ENCODE data around the gene MYO3A.

MYO3A gene

GRCh38 chr10:26214551-26215395 is 280.7 kb downstream of the MYO3A start:
- H3K4me3 ChIP-seq, result no peak overlapping the region

DNA sequence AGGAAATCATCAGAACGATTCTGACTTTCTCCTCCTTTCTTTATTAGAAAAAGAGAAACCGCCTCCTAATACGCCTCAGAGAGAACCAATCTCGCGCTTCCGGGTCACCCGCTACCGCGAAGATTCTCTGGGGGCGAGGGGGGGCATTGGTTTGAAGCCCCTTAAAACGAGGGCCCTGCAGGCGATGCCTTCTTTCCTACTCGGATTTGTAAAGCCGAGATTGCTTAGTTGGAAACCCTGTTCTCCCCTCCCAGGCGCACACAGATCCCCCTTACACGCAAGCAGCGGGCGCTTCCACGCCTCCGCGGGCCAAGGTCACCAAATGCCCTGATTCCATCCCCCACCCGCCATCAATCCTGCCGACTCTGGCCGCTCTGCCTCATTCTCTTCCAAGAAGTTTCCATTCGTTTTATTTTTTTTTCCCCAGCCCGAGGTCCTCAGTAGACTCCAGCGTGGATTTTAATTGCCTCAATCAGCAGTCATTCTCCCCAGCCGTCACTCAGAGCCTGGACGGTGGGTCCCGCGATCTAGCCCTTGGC is 281.4 kb downstream of the MYO3A start:
- Histone ChIP-seq H3K9me3 (ENCODE audit: low read depth, low read length) (no peaks in the 10 kb centered on the region), H3K4me3 (peak overlapping the region; percentile 65), H3K36me3 (ENCODE audit: insufficient read depth, low read length) (no peaks in the 10 kb centered on the region), H3K27ac (no peak overlapping the region), H3K9ac (ENCODE audit: insufficient read length) (no peak overlapping the region)
- TF ChIP-seq POLR2AphosphoS5 (IDR thresholded peaks at IDR 0.05; ENCODE audit: borderline replicate concordance, low read depth, low read length), result no peak
- TF ChIP-seq EZH2 (IDR thresholded peaks at IDR 0.05), result no peak
- no peak for TF ChIP-seq FOXP2 (optimal IDR thresholded peaks at IDR 0.05; ENCODE audit: control extremely low read depth, extremely low read length, insufficient read depth)
- DNase-seq (ENCODE audit: low read depth, low spot score), result no peak

More at GRCh38 chr10:26214551-26215395, 280.7 kb downstream of the MYO3A start:
- no peak for DNase-seq (ENCODE audit: low read depth, low spot score)
- Histone ChIP-seq H3K36me3 (ENCODE audit: insufficient read depth, low read length) (no peaks in the 10 kb centered on the region), H3K9ac (ENCODE audit: insufficient read length) (no peak overlapping the region), H3K9me3 (ENCODE audit: low read depth, low read length) (no peaks in the 10 kb centered on the region), H3K27ac (no peak overlapping the region)
- TF ChIP-seq FOXP2 (optimal IDR thresholded peaks at IDR 0.05; ENCODE audit: control extremely low read depth, extremely low read length, insufficient read depth) (no peak), POLR2AphosphoS5 (IDR thresholded peaks at IDR 0.05; ENCODE audit: borderline replicate concordance, low read depth, low read length) (no peak), EZH2 (IDR thresholded peaks at IDR 0.05) (no peak)

GRCh38 chr10:26215935-26216584 is 282.0 kb downstream of the MYO3A start:
- TF ChIP-seq EZH2 (IDR thresholded peaks at IDR 0.05), result no peak
- TF ChIP-seq POLR2AphosphoS5 (IDR thresholded peaks at IDR 0.05; ENCODE audit: borderline replicate concordance, low read depth, low read length), result no peak
- no peak for TF ChIP-seq FOXP2 (optimal IDR thresholded peaks at IDR 0.05; ENCODE audit: control extremely low read depth, extremely low read length, insufficient read depth)
- Histone ChIP-seq H3K4me3 (peak overlapping the region; percentile 65), H3K9me3 (ENCODE audit: low read depth, low read length) (no peaks in the 10 kb centered on the region), H3K27ac (no peak overlapping the region), H3K36me3 (ENCODE audit: insufficient read depth, low read length) (no peaks in the 10 kb centered on the region), H3K9ac (ENCODE audit: insufficient read length) (no peak overlapping the region)
- no peak for DNase-seq (ENCODE audit: low read depth, low spot score)

GRCh38 chr10:26216585-26217395 is 282.8 kb downstream of the MYO3A start, which contains the start of gene GAD2:
GAD2 (plus strand) TSS chr10:26216774; CDS start chr10:26216810, 36 bp downstream.
- TF ChIP-seq FOXP2 (optimal IDR thresholded peaks at IDR 0.05; ENCODE audit: control extremely low read depth, extremely low read length, insufficient read depth) (no peak), POLR2AphosphoS5 (IDR thresholded peaks at IDR 0.05; ENCODE audit: borderline replicate concordance, low read depth, low read length) (no peak), EZH2 (IDR thresholded peaks at IDR 0.05) (no peak)
- Histone ChIP-seq H3K4me3 (peak within 1 kb of the TSS; percentile 65), H3K9me3 (ENCODE audit: low read depth, low read length) (no peaks in the 10 kb centered on the region), H3K36me3 (ENCODE audit: insufficient read depth, low read length) (no peaks in the 10 kb centered on the region), H3K9ac (ENCODE audit: insufficient read length) (no peak within 1 kb of the TSS), H3K27ac (no peak within 1 kb of the TSS)
- DNase-seq (ENCODE audit: low read depth, low spot score), result no peak

DNA sequence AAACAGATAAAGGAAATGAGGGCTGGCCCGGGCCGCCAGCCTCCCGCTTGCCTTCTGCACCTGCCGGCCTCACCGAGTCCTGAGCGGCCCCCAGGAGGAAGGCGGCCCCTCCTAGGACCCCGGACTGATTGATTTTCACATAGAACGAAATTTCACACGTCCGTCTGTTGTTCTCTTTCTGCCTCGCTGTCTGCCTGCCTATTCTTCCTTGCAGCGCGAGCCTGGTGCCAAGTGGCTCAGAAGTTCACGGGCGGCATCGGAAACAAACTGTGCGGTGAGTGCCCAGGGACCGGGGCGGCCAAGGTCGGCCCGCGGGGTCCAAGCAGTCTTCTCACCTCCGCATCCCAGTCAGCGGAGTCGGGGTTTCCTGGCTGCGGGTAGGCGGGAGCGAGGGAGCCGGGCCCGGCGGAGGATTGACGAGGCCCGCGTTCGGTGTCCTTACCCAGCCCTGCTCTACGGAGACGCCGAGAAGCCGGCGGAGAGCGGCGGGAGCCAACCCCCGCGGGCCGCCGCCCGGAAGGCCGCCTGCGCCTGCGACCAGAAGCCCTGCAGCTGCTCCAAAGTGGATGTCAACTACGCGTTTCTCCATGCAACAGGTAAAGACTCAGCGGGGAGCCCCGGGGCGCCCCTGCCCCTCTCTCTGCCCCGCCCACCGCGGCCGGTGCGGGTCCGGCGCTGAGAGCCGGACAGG is 283.5 kb downstream of the MYO3A start:
- peak overlapping the region; percentile 42 for H3K4me3 ChIP-seq
- H3K9me3 ChIP-seq (ENCODE audit: low read depth, low read length), result no peaks in the 10 kb centered on the region
- H3K9ac ChIP-seq (ENCODE audit: insufficient read length), result no peak overlapping the region
- no peak overlapping the region for H3K27ac ChIP-seq
- DNase-seq (ENCODE audit: low read depth, low spot score), result no peak
- TF ChIP-seq POLR2AphosphoS5 (IDR thresholded peaks at IDR 0.05; ENCODE audit: borderline replicate concordance, low read depth, low read length) (no peak), EZH2 (IDR thresholded peaks at IDR 0.05) (peak; percentile 92), FOXP2 (optimal IDR thresholded peaks at IDR 0.05; ENCODE audit: control extremely low read depth, extremely low read length, insufficient read depth) (no peak)
- H3K36me3 ChIP-seq (ENCODE audit: insufficient read depth, low read length), result no peaks in the 10 kb centered on the region

DNA sequence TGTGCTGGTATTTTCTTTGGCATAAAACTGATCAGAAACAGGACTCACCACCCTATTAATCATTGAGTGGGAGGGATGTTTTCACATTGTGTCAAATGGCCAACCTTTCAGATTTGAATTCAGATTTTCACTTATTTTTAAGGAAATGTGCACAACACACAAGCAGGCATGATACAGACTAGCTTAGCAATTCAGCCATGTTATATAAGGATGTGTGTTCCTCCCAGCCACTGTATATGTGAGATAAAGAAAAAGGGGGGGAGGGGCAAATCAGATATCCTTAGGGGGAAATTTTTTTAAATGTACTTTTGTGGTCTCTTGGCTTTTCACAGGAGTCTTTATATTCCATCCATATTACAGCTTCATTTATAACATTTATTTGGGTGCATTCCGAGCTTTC is 285.6 kb downstream of the MYO3A start:
- H3K9ac ChIP-seq (ENCODE audit: insufficient read length), result no peak overlapping the region
- H3K9me3 ChIP-seq (ENCODE audit: low read depth, low read length), result no peaks in the 10 kb centered on the region
- TF ChIP-seq EZH2 (IDR thresholded peaks at IDR 0.05) (no peak), POLR2AphosphoS5 (IDR thresholded peaks at IDR 0.05; ENCODE audit: borderline replicate concordance, low read depth, low read length) (no peak), FOXP2 (optimal IDR thresholded peaks at IDR 0.05; ENCODE audit: control extremely low read depth, extremely low read length, insufficient read depth) (no peak)
- DNase-seq (ENCODE audit: low read depth, low spot score), result no peak
- H3K27ac ChIP-seq, result no peak overlapping the region
- H3K36me3 ChIP-seq (ENCODE audit: insufficient read depth, low read length), result no peaks in the 10 kb centered on the region
- no peak overlapping the region for H3K4me3 ChIP-seq

GRCh38 chr10:26220901-26221300 is 286.9 kb downstream of the MYO3A start:
- no peaks in the 10 kb centered on the region for H3K36me3 ChIP-seq (ENCODE audit: insufficient read depth, low read length)
- H3K9ac ChIP-seq (ENCODE audit: insufficient read length), result no peak overlapping the region
- no peaks in the 10 kb centered on the region for H3K9me3 ChIP-seq (ENCODE audit: low read depth, low read length)
- TF ChIP-seq FOXP2 (optimal IDR thresholded peaks at IDR 0.05; ENCODE audit: control extremely low read depth, extremely low read length, insufficient read depth), result no peak
- no peak for TF ChIP-seq POLR2AphosphoS5 (IDR thresholded peaks at IDR 0.05; ENCODE audit: borderline replicate concordance, low read depth, low read length)
- TF ChIP-seq EZH2 (IDR thresholded peaks at IDR 0.05), result no peak
- H3K4me3 ChIP-seq, result no peak overlapping the region
- no peak overlapping the region for H3K27ac ChIP-seq
- DNase-seq (ENCODE audit: low read depth, low spot score), result no peak

Measured in SK-N-MC (cell line).